GM10266 (cell line): ENCODE data around the gene LMBR1.

Source experiments
- DNase-seq: peaks from one replicate; pipeline ENCODE4 v3.0.0; 2012; ENCODE audit errors: extremely low spot score
- TF ChIP-seq, protein P1 (sequence below): IDR thresholded peaks from 2 replicates; pipeline ENCODE4 v1.5.1; 2012; ENCODE audit warnings: mild to moderate bottlenecking, low read depth; ENCODE audit not compliant: control insufficient read depth, insufficient read depth; ENCODE audit errors: missing control alignments

LMBR1 gene

GRCh38 chr7:156783864-156784263, 109.1 kb downstream of the LMBR1 start:
- TF ChIP-seq, protein P1, sequence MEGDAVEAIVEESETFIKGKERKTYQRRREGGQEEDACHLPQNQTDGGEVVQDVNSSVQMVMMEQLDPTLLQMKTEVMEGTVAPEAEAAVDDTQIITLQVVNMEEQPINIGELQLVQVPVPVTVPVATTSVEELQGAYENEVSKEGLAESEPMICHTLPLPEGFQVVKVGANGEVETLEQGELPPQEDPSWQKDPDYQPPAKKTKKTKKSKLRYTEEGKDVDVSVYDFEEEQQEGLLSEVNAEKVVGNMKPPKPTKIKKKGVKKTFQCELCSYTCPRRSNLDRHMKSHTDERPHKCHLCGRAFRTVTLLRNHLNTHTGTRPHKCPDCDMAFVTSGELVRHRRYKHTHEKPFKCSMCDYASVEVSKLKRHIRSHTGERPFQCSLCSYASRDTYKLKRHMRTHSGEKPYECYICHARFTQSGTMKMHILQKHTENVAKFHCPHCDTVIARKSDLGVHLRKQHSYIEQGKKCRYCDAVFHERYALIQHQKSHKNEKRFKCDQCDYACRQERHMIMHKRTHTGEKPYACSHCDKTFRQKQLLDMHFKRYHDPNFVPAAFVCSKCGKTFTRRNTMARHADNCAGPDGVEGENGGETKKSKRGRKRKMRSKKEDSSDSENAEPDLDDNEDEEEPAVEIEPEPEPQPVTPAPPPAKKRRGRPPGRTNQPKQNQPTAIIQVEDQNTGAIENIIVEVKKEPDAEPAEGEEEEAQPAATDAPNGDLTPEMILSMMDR: no peak
- no peak for DNase-seq

- no peak for DNase-seq
- TF ChIP-seq, protein P1: no peak
Measured at GRCh38 chr7:156781972-156782371, 111.0 kb downstream of the LMBR1 start.

DNA sequence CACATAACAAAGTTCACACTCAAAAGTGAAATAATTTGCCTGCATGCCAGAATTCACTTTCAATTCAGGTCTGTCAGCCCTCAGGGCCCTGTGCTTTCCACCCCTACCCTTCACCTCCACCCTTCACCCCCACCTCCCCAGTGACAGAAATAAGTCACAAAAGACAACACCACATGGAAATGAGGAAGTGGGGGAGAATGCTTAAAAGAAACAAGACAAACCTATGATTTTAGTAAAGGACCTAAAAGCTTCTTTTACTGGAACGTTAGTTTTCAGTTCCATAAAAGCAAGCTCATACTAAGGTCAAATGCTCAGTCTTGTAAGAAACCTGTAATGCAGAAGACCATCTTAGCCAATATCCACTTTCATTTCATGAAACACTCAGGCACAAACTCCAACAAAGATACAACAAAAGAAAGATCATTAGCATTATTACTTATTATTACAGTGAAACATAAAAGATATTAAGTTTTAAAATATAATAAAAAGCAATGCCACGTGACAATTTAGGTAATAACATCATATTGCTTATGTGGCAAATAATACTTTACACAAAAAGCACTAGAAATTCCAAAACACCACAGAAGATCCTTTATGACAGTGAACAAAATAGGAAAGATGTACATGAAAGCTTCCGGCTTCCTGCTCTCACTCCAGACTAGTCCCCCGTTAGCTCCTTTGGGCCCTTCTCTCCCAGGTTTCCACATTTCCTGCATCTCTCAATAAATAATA, 112.1 kb downstream of the LMBR1 start:
- peak; percentile 60 for DNase-seq
- TF ChIP-seq, protein P1: no peak

DNA sequence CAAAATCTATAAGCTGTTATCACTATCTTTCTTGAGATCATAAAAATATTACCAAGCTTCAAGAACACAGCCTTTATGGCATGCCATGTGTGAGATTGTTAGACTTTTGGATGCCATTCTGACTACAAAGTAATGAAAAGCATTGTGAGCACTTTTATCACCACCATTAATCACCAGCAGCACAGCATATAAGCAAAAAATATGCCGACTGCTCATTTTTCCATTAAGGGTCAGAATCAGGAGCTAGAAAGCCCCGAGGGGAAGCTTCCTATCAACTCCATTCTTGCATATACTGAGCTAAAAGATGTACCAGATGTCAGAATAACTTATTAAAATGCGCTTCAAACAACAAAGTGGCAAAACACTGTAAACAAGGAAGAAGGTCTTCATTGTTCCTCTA, 114.3 kb downstream of the LMBR1 start:
- DNase-seq: no peak
- TF ChIP-seq, protein P1: no peak

- TF ChIP-seq, protein P1: no peak
- DNase-seq: no peak
Measured at GRCh38 chr7:156778201-156778600, 114.8 kb downstream of the LMBR1 start.

DNA sequence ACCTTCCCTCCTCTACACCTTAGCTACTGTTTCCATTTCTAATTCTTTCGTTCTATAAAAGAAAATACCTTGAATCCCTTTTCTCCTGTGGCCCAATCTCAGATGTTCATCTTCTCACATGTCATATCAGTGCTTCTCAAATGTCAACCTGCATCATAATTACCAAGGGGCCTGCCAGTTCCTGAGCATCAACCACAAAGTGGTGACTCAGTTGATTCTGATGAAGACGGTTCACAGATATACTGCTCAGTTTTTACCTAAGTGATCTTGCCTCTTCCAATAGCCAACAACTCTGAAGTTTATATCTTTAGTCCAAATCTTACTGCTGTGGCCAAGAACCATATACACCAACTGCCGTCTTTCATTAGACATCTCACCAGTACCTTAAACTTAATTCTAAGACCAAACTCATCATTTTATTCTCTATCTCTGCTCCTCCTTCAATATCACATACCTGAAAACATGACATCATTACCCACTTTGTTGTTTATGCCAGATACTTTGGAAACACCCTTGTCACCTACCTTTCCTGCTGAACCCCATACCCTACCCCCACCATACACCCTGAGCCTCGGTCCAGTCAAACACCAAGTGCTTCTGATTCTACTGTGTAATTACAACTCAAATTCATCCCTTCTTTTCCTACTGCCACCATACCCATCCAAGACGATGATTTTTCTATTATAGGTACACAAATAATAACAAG, 115.5 kb downstream of the LMBR1 start:
- TF ChIP-seq, protein P1: no peak
- no peak for DNase-seq

- DNase-seq: no peak
- TF ChIP-seq, protein P1: no peak
Measured at GRCh38 chr7:156776527-156776926, 116.5 kb downstream of the LMBR1 start.
